SK-N-SH (cell line): Measurements from ENCODE around the gene CLCN6. TPM values are rescaled to one million over a fixed set of nuclear protein-coding genes. Genes with fewer than 3 reads are reported as not detected.

Experiments
- CTCF ChIA-PET: fragments of 300-600, 350-600 bp; formaldehyde crosslinking; extraction: SDS; loops from one replicate; lab custom pipeline; 2021; lab: Yijun Ruan, JAX
- POLR2A ChIA-PET: fragments of 350-600 bp; sonication (Branson Sonifier 250); formaldehyde crosslinking; extraction: SDS; loops from one replicate; lab custom pipeline; 2020; ENCODE audit warnings: antibody characterized with exemption, inconsistent platforms; lab: Yijun Ruan, JAX
- DNase-seq: peaks from one replicate; pipeline ENCODE4 v3.0.0; 2012
- H2AFZ ChIP-seq: fragments of 200-600 bp; sonication (generic); 2 replicates; pipeline ENCODE4 v1.8.1; 2016; ENCODE audit warnings: antibody characterized with exemption, mild to moderate bottlenecking, low read depth
- H3F3A ChIP-seq: fragments of 200-600 bp; sonication (generic); replicated peaks from 2 replicates; pipeline ENCODE3; 2016; ENCODE audit warnings: antibody characterized with exemption, mild to moderate bottlenecking; ENCODE audit not compliant: insufficient read depth
- H3K27ac ChIP-seq, 2 experiments: fragments of 200-500 bp in 1 of 2; fragments of 200-600 bp in 1 of 2; sonication (Bioruptor generic) in 1 of 2; sonication (generic), shearing (Covaris generic) in 1 of 2; 2 replicates each; pipeline versions ENCODE4 v1.5.1 to v1.6.1; 2014 to 2016; ENCODE audit warnings: low read depth in 2 of 2, inconsistent platforms in 1 of 2, low read length in 1 of 2, mild to moderate bottlenecking in 1 of 2, mixed read lengths in 1 of 2
- H3K27me3 ChIP-seq: fragments of 200-600 bp; sonication (generic), shearing (Covaris generic); 2 replicates; pipeline ENCODE4 v1.6.1; 2016; ENCODE audit warnings: mixed run types; ENCODE audit not compliant: insufficient read depth
- H3K36me3 ChIP-seq, 2 experiments: fragments of 200-500 bp in 1 of 2; fragments of 200-600 bp in 1 of 2; sonication (Bioruptor generic) in 1 of 2; sonication (generic) in 1 of 2; replicated peaks in 1 of 2; 2 replicates each; pipeline versions ENCODE3 to v1.5.1; 2014 to 2016; ENCODE audit warnings: low read length in 1 of 2, mild to moderate bottlenecking in 1 of 2; ENCODE audit not compliant: insufficient read depth in 2 of 2, control insufficient read depth in 1 of 2
- H3K4me1 ChIP-seq, 2 experiments: fragments of 200-500 bp in 1 of 2; fragments of 200-600 bp in 1 of 2; sonication (Bioruptor generic) in 1 of 2; sonication (generic), shearing (Covaris generic) in 1 of 2; 2 replicates each; pipeline versions ENCODE4 v1.5.1 to v1.6.1; 2014 to 2016; ENCODE audit warnings: low read depth in 1 of 2, low read length in 1 of 2, mixed run types in 1 of 2; ENCODE audit not compliant: insufficient read depth in 2 of 2, control insufficient read depth in 1 of 2
- H3K4me2 ChIP-seq: fragments of 200-600 bp; sonication (generic), shearing (Covaris generic); 2 replicates; pipeline ENCODE4 v1.6.1; 2017; ENCODE audit warnings: mixed run types
- H3K4me3 ChIP-seq, 2 experiments: fragments of 200-500 bp in 1 of 2; fragments of 200-600 bp in 1 of 2; sonication (Bioruptor generic) in 1 of 2; sonication (generic), shearing (Covaris generic) in 1 of 2; 2 replicates each; pipeline versions ENCODE4 v1.5.1 to v1.8.1; 2014 to 2016; ENCODE audit warnings: low read depth in 2 of 2, inconsistent platforms in 1 of 2, low read length in 1 of 2, mild to moderate bottlenecking in 1 of 2, mixed read lengths in 1 of 2, moderate library complexity in 1 of 2
- H3K79me2 ChIP-seq: fragments of 200-600 bp; sonication (generic); 2 replicates; pipeline ENCODE4 v1.8.1; 2017; ENCODE audit warnings: mild to moderate bottlenecking; ENCODE audit not compliant: insufficient read depth
- H3K9ac ChIP-seq: fragments of 200-600 bp; sonication (generic); 2 replicates; pipeline ENCODE4 v1.6.1; 2017; ENCODE audit warnings: mixed run types
- H3K9me2 ChIP-seq: fragments of 200-600 bp; sonication (generic); 2 replicates; pipeline ENCODE4 v1.6.1; 2017; ENCODE audit warnings: mixed run types
- H3K9me3 ChIP-seq: fragments of 200-600 bp; sonication (generic); 2 replicates; pipeline ENCODE4 v1.6.1; 2017; ENCODE audit warnings: mixed run types, mild to moderate bottlenecking, moderate library complexity
- H4K20me1 ChIP-seq: fragments of 200-600 bp; sonication (generic); 2 replicates; pipeline ENCODE4 v1.6.1; 2017; ENCODE audit warnings: mild to moderate bottlenecking, mixed run types; ENCODE audit not compliant: insufficient read depth
- ELF1 ChIP-seq: IDR thresholded peaks from 2 replicates; pipeline ENCODE4 v1.4.0; 2012
- FOXM1 ChIP-seq: IDR thresholded peaks from 2 replicates; pipeline ENCODE4 v1.4.0; 2012; ENCODE audit warnings: low read depth, mild to moderate bottlenecking
- GABPA ChIP-seq: IDR thresholded peaks from 2 replicates; pipeline ENCODE4 v1.4.0; 2012; ENCODE audit warnings: low read depth, mild to moderate bottlenecking
- IRF3 ChIP-seq: fragments of 150-350 bp; IDR thresholded peaks from 2 replicates; pipeline ENCODE4 v1.6.1; 2016; ENCODE audit warnings: mild to moderate bottlenecking, low read depth, low read length
- JUND ChIP-seq: IDR thresholded peaks from 2 replicates; pipeline ENCODE4 v1.4.0; 2012
- MXI1 ChIP-seq: IDR thresholded peaks from 2 replicates; pipeline ENCODE4 v1.6.1; 2012; ENCODE audit warnings: mild to moderate bottlenecking, low read depth, low read length, improper control_type of control experiment
- NFIC ChIP-seq: IDR thresholded peaks from 2 replicates; pipeline ENCODE4 v1.4.0; 2012; ENCODE audit warnings: borderline replicate concordance
- RAD21 ChIP-seq: IDR thresholded peaks from 2 replicates; pipeline ENCODE4 v1.6.1; 2012; ENCODE audit warnings: mild to moderate bottlenecking, low read length
- REST ChIP-seq: IDR thresholded peaks from 2 replicates; pipeline ENCODE4 v1.6.1; 2012; ENCODE audit warnings: mild to moderate bottlenecking, low read depth, low read length, moderate library complexity
- RXRA ChIP-seq: IDR thresholded peaks from 2 replicates; pipeline ENCODE4 v1.4.0; 2012; ENCODE audit warnings: low read depth, mild to moderate bottlenecking, borderline replicate concordance
- TAF1 ChIP-seq: IDR thresholded peaks from 2 replicates; pipeline ENCODE4 v1.6.1; 2012; ENCODE audit warnings: low read depth, mild to moderate bottlenecking, low read length, moderate library complexity, borderline replicate concordance
- TEAD4 ChIP-seq: IDR thresholded peaks from 2 replicates; pipeline ENCODE4 v1.4.0; 2012; ENCODE audit warnings: mild to moderate bottlenecking, borderline replicate concordance; ENCODE audit not compliant: insufficient read depth
- USF1 ChIP-seq: IDR thresholded peaks from 2 replicates; pipeline ENCODE4 v1.4.0; 2012; ENCODE audit warnings: low read depth, borderline replicate concordance
- USF2 ChIP-seq: fragments of 150-350 bp; IDR thresholded peaks from 2 replicates; pipeline ENCODE4 v1.6.1; 2017; ENCODE audit warnings: antibody characterized with exemption, low read length, low read depth, borderline replicate concordance
- WGBS: methylation state at CpG from one replicate; pipeline ENCODE4 v1.1.6; 2017; ENCODE audit warnings: low lambda C conversion rate; 5-methylcytosine and 5-hydroxymethylcytosine counted together
- polyA plus RNA-seq, 3 experiments: library from polyadenylated mRNA; depleted of rRNA; stranded (reverse); fragments of >200 nt; gene quantifications; 2 replicates each; pipeline ENCODE4 v1.2.3, GENCODE V29; 2012

The CLCN6 gene
- polyA plus RNA-seq, 1 of the 3 experiments (the other 2 are of a cell fraction) = 7.4 TPM

GRCh38 chr1:11778336-11778735 is 27.7 kb upstream of the CLCN6 start:
- Histone ChIP-seq H2AFZ (no peak overlapping the region), H3K9ac (no peak overlapping the region), H3K9me2 (no peaks in the 10 kb centered on the region), H3K36me3 (no peaks in the 10 kb centered on the region), H3K4me1 (peaks cover 0 to 6% of the 10 kb centered on the region in 2 experiments; a peak in 1 of 4 replicates)
- no peak for TF ChIP-seq GABPA
- TF ChIP-seq MXI1 = no peak
- no peak for TF ChIP-seq RAD21
- no peak for TF ChIP-seq ELF1
- no peak for TF ChIP-seq TAF1
- no peak for TF ChIP-seq IRF3
- no peak for TF ChIP-seq USF1
- TF ChIP-seq NFIC = no peak
- no peak for TF ChIP-seq REST
- TF ChIP-seq RXRA = no peak
- no peak for TF ChIP-seq FOXM1
- no peak for TF ChIP-seq USF2
- no peak for TF ChIP-seq JUND
- TF ChIP-seq TEAD4 = no peak
- TF ChIP-seq, all 33 proteins: peak for 0
- Histone ChIP-seq H3K27me3 (no peaks in the 10 kb centered on the region), H4K20me1 (no peaks in the 10 kb centered on the region), H3K4me2 (no peak overlapping the region), H3K79me2 (no peaks in the 10 kb centered on the region), H3K27ac (no peak overlapping the region), H3F3A (no peaks in the 10 kb centered on the region), H3K4me3 (no peak overlapping the region), H3K9me3 (no peaks in the 10 kb centered on the region)
- POLR2A ChIA-PET = no interaction called here
- DNase-seq = no peak
- 78% methylated on average over 7 of the region's 9 CpGs for WGBS
- CTCF ChIA-PET = interaction anchor here (0.6 kb wide), 1 partner anchor 172 kb away, joined by 4 read pairs; no protein-coding TSS in a partner anchor
